ENCODE results near the gene MLLT10. TPM values are rescaled to one million over a fixed set of nuclear protein-coding genes. Genes with fewer than 3 reads are reported as not detected.

MLLT10 gene
- total RNA-seq, 1 donor from 2014 or later = 65.6 TPM

GRCh38 chr10:21528236-21529031 is 5.6 kb upstream of the MLLT10 start:
- H3K9me3 Mint-ChIP-seq (ENCODE audit: low read depth) = no peaks in the 10 kb centered on the region
- H3K4me3 Mint-ChIP-seq (ENCODE audit: low read depth) = peak overlapping the region; percentile 78
- H3K4me1 Mint-ChIP-seq (ENCODE audit: low read depth) = peaks cover 38% of the 10 kb centered on the region
- peak overlapping the region; percentile 91 for H3K27ac Mint-ChIP-seq
- no peak for TF ChIP-seq CTCF (IDR thresholded peaks at IDR 0.05; ENCODE audit: unreplicated experiment)
- H3K27me3 Mint-ChIP-seq = no peaks in the 10 kb centered on the region
- DNase-seq (ENCODE audit: low spot score, unreplicated experiment) = no peak
- no peaks in the 10 kb centered on the region for H3K36me3 Mint-ChIP-seq (ENCODE audit: insufficient read depth)

GRCh38 chr10:21529032-21529910 is 4.8 kb upstream of the MLLT10 start:
- Mint-ChIP-seq H3K27me3 (no peaks in the 10 kb centered on the region), H3K9me3 (ENCODE audit: low read depth) (no peaks in the 10 kb centered on the region), H3K4me3 (ENCODE audit: low read depth) (peak overlapping the region; percentile 78), H3K27ac (peak overlapping the region; percentile 91), H3K36me3 (ENCODE audit: insufficient read depth) (no peaks in the 10 kb centered on the region), H3K4me1 (ENCODE audit: low read depth) (peaks cover 36% of the 10 kb centered on the region)
- TF ChIP-seq CTCF (IDR thresholded peaks at IDR 0.05; ENCODE audit: unreplicated experiment) = no peak
- no peak for DNase-seq (ENCODE audit: low spot score, unreplicated experiment)

GRCh38 chr10:21530168-21530567 is 3.9 kb upstream of the MLLT10 start:
- peaks cover 31% of the 10 kb centered on the region for H3K4me1 Mint-ChIP-seq (ENCODE audit: low read depth)
- no peaks in the 10 kb centered on the region for H3K9me3 Mint-ChIP-seq (ENCODE audit: low read depth)
- DNase-seq (ENCODE audit: low spot score, unreplicated experiment) = no peak
- no peak overlapping the region for H3K4me3 Mint-ChIP-seq (ENCODE audit: low read depth)
- H3K27me3 Mint-ChIP-seq = no peaks in the 10 kb centered on the region
- no peaks in the 10 kb centered on the region for H3K36me3 Mint-ChIP-seq (ENCODE audit: insufficient read depth)
- no peak for TF ChIP-seq CTCF (IDR thresholded peaks at IDR 0.05; ENCODE audit: unreplicated experiment)
- H3K27ac Mint-ChIP-seq = no peak overlapping the region

GRCh38 chr10:21530641-21531040 is 3.4 kb upstream of the MLLT10 start:
- TF ChIP-seq CTCF (IDR thresholded peaks at IDR 0.05; ENCODE audit: unreplicated experiment) = no peak
- H3K27me3 Mint-ChIP-seq = no peaks in the 10 kb centered on the region
- peaks cover 34% of the 10 kb centered on the region for H3K4me1 Mint-ChIP-seq (ENCODE audit: low read depth)
- no peaks in the 10 kb centered on the region for H3K9me3 Mint-ChIP-seq (ENCODE audit: low read depth)
- no peak for DNase-seq (ENCODE audit: low spot score, unreplicated experiment)
- H3K36me3 Mint-ChIP-seq (ENCODE audit: insufficient read depth) = no peaks in the 10 kb centered on the region
- H3K27ac Mint-ChIP-seq = no peak overlapping the region
- no peak overlapping the region for H3K4me3 Mint-ChIP-seq (ENCODE audit: low read depth)

- Mint-ChIP-seq H3K4me1 (ENCODE audit: low read depth) (peaks cover 34% of the 10 kb centered on the region), H3K9me3 (ENCODE audit: low read depth) (no peaks in the 10 kb centered on the region), H3K36me3 (ENCODE audit: insufficient read depth) (no peaks in the 10 kb centered on the region), H3K27me3 (no peaks in the 10 kb centered on the region), H3K4me3 (ENCODE audit: low read depth) (no peak overlapping the region), H3K27ac (no peak overlapping the region)
- no peak for DNase-seq (ENCODE audit: low spot score, unreplicated experiment)
- no peak for TF ChIP-seq CTCF (IDR thresholded peaks at IDR 0.05; ENCODE audit: unreplicated experiment)
These were observed 2.9 kb upstream of the MLLT10 start for GRCh38 chr10:21531164-21531563.
